Pancreas (tissue), 10 donors: Measurements from ENCODE around the gene SYNDIG1. TPM values are rescaled to one million over a fixed set of nuclear protein-coding genes. Genes with fewer than 3 reads are reported as not detected.

Source experiments
- ATAC-seq, 4 donors: fragments of 200-7000 bp; cut with Tn5 transposase; one replicate each; pipeline versions ENCODE4 v1.8.0 to v1.9.1; 2020; ENCODE audit warnings: mild to moderate bottlenecking in 4 of 4, moderate library complexity in 4 of 4
- DNase-seq, 6 donors: peaks; one replicate each; pipeline ENCODE4 v3.0.0-alpha.2; 2020
- FAIRE-seq: peaks from 2 replicates; lab custom pipeline; 2012; peaks lifted over from hg19 to GRCh38; lab: Jason Lieb, UNC
- H3K27ac ChIP-seq, 4 donors: fragments of 200-600 bp; sonication (generic); 1 replicate in 3 of 4; 2 replicates in 1 of 4; pipeline versions ENCODE4 v1.5.0 to v1.8.0; 2020
- H3K27me3 ChIP-seq, 4 donors: fragments of 200-600 bp; one replicate each; pipeline ENCODE4 v1.8.0; 2021
- H3K36me3 ChIP-seq, 3 donors: fragments of 200-600 bp; sonication (generic) in 1 of 3; one replicate each; pipeline versions ENCODE4 v1.5.0 to v1.8.0; 2020 to 2021
- H3K4me1 ChIP-seq, 3 donors: fragments of 200-600 bp; one replicate each; pipeline ENCODE4 v1.8.0; 2021
- H3K4me3 ChIP-seq, 4 donors: fragments of 200-600 bp; sonication (generic) in 2 of 4; one replicate each; pipeline versions ENCODE4 v1.5.0 to v1.8.0; 2020 to 2021
- H3K9me3 ChIP-seq, 4 donors: fragments of 200-600 bp; one replicate each; pipeline ENCODE4 v1.8.0; 2021
- CTCF ChIP-seq, 4 donors: fragments of 200-600 bp; sonication (generic) in 3 of 4; IDR thresholded peaks; one replicate each; pipeline versions ENCODE4 v1.5.0 to v1.8.0; 2021; ENCODE audit warnings: antibody characterized with exemption in 4 of 4
- WGBS, 2 donors: extraction: QIAGEN DNeasy Blood & Tissue Kit; methylation state at CpG; one replicate each; pipeline ENCODE4 v1.1.7; 2013; 5-methylcytosine and 5-hydroxymethylcytosine counted together
- intact Hi-C, 3 donors: fragments of 100-400 bp; cut with DNase I; formaldehyde crosslinking; loops; one replicate each; pipeline versions ENCODE4 v1.11.1 to v1.14.2; 2022
- polyA plus RNA-seq, 2 donors: library from polyadenylated mRNA; stranded (reverse); fragments of 200-250 nt; gene quantifications; one replicate each; pipeline ENCODE4 v1.2.3, GENCODE V29; 2013
- total RNA-seq, 6 donors: library from RNA; stranded (reverse); fragmentation: NEBNext Ultra II Directional in 4 of 6; extraction: Animal tissue kit (Norgen Biotek cat#: 25700) in 4 of 6; gene quantifications; one replicate each; pipeline versions ENCODE4 v1.2.1 to v1.2.4, GENCODE V29; 2021 to 2023
- donor health status: healthy with polysubstance abuse.
- donor health status: DM: no; HTN: no; CAD: no; lungs with moderate emphysema.
- donor health status: DM: no; HTN: no; CAD: no.
- donor health status: control.
- donor health status: control.
- donor health status: Bipolar disorder and iron deficiency.
- donor health status: DM: yes; HTN: yes; CAD: no.
- donor health status: DM: no; HTN: no; CAD: no.
- donor health status: DM: no; HTN: no; CAD: no.
- donor health status: DM: yes; HTN: yes; CAD: no.

Gene SYNDIG1
- total and polyA plus RNA-seq, 8 donors, result 0.04 to 0.46 (median 0.23) TPM; not detected in 1

GRCh38 chr20:24704899-24705298 lies 235.5 kb downstream of the SYNDIG1 start:
- DNase-seq, result no peak
- intact Hi-C loops, result no loop called here
- Histone ChIP-seq H3K4me1 (no peaks in the 10 kb centered on the region), H3K27me3 (no peaks in the 10 kb centered on the region), H3K36me3 (no peaks in the 10 kb centered on the region), H3K27ac (no peak overlapping the region), H3K4me3 (no peak overlapping the region), H3K9me3 (no peaks in the 10 kb centered on the region)
- WGBS, 2 donors, result 81 to 84% methylated on average over 3 of the region's 3 CpGs
- no peak for TF ChIP-seq CTCF (IDR thresholded peaks at IDR 0.05)
- FAIRE-seq, result no peak
- ATAC-seq, result no peak

GRCh38 chr20:24705486-24705885 lies 236.1 kb downstream of the SYNDIG1 start:
- WGBS, 2 donors, result 81 to 90% methylated on average over 4 of the region's 4 CpGs
- intact Hi-C loops, result no loop called here

GRCh38 chr20:24708411-24709295 lies 239.2 kb downstream of the SYNDIG1 start:
- H3K27me3 ChIP-seq, result no peaks in the 10 kb centered on the region
- H3K27ac ChIP-seq, result no peak overlapping the region
- no peaks in the 10 kb centered on the region for H3K9me3 ChIP-seq
- no peaks in the 10 kb centered on the region for H3K4me1 ChIP-seq
- DNase-seq (no peak), ATAC-seq (no peak), FAIRE-seq (no peak)
- no peaks in the 10 kb centered on the region for H3K36me3 ChIP-seq
- TF ChIP-seq CTCF (IDR thresholded peaks at IDR 0.05), result no peak
- WGBS, 2 donors, result 75% methylated on average over 8 of the region's 8 CpGs
- intact Hi-C loops, result no loop called here
- H3K4me3 ChIP-seq, result no peak overlapping the region

More at GRCh38 chr20:24705486-24705885, 236.1 kb downstream of the SYNDIG1 start:
- H3K27ac ChIP-seq, result no peak overlapping the region
- no peaks in the 10 kb centered on the region for H3K36me3 ChIP-seq
- no peak for TF ChIP-seq CTCF (IDR thresholded peaks at IDR 0.05)
- H3K27me3 ChIP-seq, result no peaks in the 10 kb centered on the region
- H3K4me3 ChIP-seq, result no peak overlapping the region
- H3K9me3 ChIP-seq, result no peaks in the 10 kb centered on the region
- DNase-seq (no peak), FAIRE-seq (no peak), ATAC-seq (no peak)
- H3K4me1 ChIP-seq, result no peaks in the 10 kb centered on the region
